AG04450 (cell line): ENCODE data around the gene DDAH1. TPM values are rescaled to one million over a fixed set of nuclear protein-coding genes. Genes with fewer than 3 reads are reported as not detected.
A peak's percentile ranks its signal among the peaks of the same experiment; 100 is the strongest.

Experiments
- CTCF ChIA-PET: fragments of 300-600, 350-600 bp; formaldehyde crosslinking; extraction: SDS; loops from one replicate; lab custom pipeline; 2022; ENCODE audit warnings: antibody characterized with exemption, inconsistent platforms; lab: Charles Lee
- POLR2A ChIA-PET: fragments of 350-600 bp; formaldehyde crosslinking; extraction: SDS; loops from one replicate; lab custom pipeline; 2021; ENCODE audit warnings: antibody characterized with exemption, inconsistent platforms; lab: Yijun Ruan, JAX
- DNase-seq: peaks from one replicate; pipeline ENCODE4 v3.0.0-alpha.2; 2011; ENCODE audit warnings: low read depth, low spot score
- H3K27ac ChIP-seq: one replicate; pipeline ENCODE4 v1.5.1; 2012; ENCODE audit warnings: low read depth, low read length, control low read depth
- H3K27me3 ChIP-seq: one replicate; pipeline ENCODE4 v1.6.0; 2012; ENCODE audit warnings: low read length; ENCODE audit not compliant: control insufficient read depth, insufficient read depth
- H3K4me3 ChIP-seq: 2 replicates; pipeline ENCODE4 v1.5.1; 2011; ENCODE audit warnings: mild to moderate bottlenecking, low read depth, low read length, control low read depth
- H3K9me3 ChIP-seq: 2 replicates; pipeline ENCODE4 v1.5.1; 2012; ENCODE audit warnings: low read length; ENCODE audit not compliant: control insufficient read depth, insufficient read depth
- polyA plus RNA-seq: library from polyadenylated mRNA; depleted of rRNA; stranded (reverse); fragments of >200 nt; gene quantifications from 2 replicates; pipeline ENCODE4 v1.2.3, GENCODE V29; 2011
- TF ChIP-seq, protein P1 (sequence below): IDR thresholded peaks from 2 replicates; pipeline ENCODE4 v1.5.1; 2011; ENCODE audit warnings: low read depth, low read length, control low read depth, inconsistent platforms

Gene DDAH1
- polyA plus RNA-seq, 1 experiment, result 102 TPM

DNA sequence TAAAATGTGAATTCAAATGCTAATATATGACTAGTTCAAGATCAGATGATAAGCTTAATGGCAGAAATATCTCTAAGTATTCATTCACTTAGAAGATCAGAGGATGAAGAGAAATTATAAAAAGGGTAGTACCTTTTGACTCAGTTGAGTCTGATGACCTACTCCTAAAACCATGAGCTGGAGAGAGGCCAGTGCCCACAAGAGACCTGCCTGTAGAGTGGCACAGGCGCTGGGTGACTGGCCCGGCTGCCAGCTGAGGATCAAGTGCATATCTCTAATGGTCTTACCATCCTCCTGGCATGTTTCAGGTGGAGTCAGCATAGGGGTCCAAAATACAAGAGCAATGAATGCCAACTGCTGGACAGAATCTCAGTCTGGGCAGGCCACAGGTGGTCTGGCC, 14.1 kb downstream of the DDAH1 start:
- ChIA-PET CTCF (no interaction called here), POLR2A (no interaction called here)
- H3K9me3 ChIP-seq, result no peaks in the 10 kb centered on the region
- H3K4me3 ChIP-seq, result no peak overlapping the region
- TF ChIP-seq, protein P1, sequence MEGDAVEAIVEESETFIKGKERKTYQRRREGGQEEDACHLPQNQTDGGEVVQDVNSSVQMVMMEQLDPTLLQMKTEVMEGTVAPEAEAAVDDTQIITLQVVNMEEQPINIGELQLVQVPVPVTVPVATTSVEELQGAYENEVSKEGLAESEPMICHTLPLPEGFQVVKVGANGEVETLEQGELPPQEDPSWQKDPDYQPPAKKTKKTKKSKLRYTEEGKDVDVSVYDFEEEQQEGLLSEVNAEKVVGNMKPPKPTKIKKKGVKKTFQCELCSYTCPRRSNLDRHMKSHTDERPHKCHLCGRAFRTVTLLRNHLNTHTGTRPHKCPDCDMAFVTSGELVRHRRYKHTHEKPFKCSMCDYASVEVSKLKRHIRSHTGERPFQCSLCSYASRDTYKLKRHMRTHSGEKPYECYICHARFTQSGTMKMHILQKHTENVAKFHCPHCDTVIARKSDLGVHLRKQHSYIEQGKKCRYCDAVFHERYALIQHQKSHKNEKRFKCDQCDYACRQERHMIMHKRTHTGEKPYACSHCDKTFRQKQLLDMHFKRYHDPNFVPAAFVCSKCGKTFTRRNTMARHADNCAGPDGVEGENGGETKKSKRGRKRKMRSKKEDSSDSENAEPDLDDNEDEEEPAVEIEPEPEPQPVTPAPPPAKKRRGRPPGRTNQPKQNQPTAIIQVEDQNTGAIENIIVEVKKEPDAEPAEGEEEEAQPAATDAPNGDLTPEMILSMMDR, result no peak
- no peak for DNase-seq
- no peak overlapping the region for H3K27ac ChIP-seq
- no peaks in the 10 kb centered on the region for H3K27me3 ChIP-seq

DNA sequence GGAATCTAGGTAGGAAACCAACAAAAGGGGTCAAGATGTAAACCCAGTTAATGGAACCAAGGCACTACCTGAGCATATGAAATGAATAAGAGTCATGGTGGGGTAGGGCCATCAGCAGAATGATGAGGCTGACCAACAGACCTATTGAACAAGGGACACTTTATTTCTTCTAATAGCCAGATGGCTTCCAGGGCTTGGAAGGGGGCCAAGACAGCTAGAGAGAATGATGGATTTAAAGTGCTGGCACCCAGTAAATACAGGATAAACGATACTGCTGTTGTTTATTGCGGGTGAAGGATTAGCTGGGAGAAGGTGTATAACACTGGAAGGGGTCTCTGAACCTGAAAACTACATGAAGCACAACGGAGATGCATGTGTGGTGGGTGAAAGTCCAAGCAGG, 15.6 kb downstream of the DDAH1 start:
- TF ChIP-seq, protein P1, result no peak
- H3K27me3 ChIP-seq, result no peaks in the 10 kb centered on the region
- ChIA-PET CTCF (interaction anchor here (1.9 to 2.7 kb wide), 2 partner anchors 18 to 141 kb away, joined by 4 to 10 read pairs; no protein-coding TSS in a partner anchor), POLR2A (no interaction called here)
- no peak overlapping the region for H3K4me3 ChIP-seq
- H3K9me3 ChIP-seq, result no peaks in the 10 kb centered on the region
- DNase-seq, result no peak
- H3K27ac ChIP-seq, result no peak overlapping the region

DNA sequence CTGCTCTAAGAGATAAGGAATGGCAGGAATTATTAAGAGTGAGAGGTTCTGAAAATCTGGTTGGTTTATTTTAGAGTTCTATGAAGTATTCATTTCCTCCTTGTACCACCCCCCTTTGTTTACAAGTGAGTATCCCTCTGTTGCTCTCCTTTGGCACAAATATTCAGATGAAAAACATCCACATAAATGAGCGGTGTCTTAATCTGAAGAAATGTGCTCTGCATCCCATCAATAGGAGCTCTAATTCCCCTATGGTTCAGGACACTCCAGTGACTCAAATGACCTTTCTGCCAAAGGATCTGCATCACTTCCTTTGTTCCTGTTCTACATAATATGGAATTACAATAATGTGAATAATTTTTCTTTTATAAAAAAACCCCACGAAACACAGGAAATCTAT, 16.6 kb downstream of the DDAH1 start:
- no peak for DNase-seq
- no peaks in the 10 kb centered on the region for H3K27me3 ChIP-seq
- POLR2A ChIA-PET, result no interaction called here
- no peak overlapping the region for H3K27ac ChIP-seq
- CTCF ChIA-PET, result interaction anchor here (1.9 to 2.7 kb wide), 2 partner anchors 17 to 140 kb away, joined by 4 to 10 read pairs; no protein-coding TSS in a partner anchor
- TF ChIP-seq, protein P1, result no peak
- H3K4me3 ChIP-seq, result no peak overlapping the region
- H3K9me3 ChIP-seq, result no peaks in the 10 kb centered on the region

DNA sequence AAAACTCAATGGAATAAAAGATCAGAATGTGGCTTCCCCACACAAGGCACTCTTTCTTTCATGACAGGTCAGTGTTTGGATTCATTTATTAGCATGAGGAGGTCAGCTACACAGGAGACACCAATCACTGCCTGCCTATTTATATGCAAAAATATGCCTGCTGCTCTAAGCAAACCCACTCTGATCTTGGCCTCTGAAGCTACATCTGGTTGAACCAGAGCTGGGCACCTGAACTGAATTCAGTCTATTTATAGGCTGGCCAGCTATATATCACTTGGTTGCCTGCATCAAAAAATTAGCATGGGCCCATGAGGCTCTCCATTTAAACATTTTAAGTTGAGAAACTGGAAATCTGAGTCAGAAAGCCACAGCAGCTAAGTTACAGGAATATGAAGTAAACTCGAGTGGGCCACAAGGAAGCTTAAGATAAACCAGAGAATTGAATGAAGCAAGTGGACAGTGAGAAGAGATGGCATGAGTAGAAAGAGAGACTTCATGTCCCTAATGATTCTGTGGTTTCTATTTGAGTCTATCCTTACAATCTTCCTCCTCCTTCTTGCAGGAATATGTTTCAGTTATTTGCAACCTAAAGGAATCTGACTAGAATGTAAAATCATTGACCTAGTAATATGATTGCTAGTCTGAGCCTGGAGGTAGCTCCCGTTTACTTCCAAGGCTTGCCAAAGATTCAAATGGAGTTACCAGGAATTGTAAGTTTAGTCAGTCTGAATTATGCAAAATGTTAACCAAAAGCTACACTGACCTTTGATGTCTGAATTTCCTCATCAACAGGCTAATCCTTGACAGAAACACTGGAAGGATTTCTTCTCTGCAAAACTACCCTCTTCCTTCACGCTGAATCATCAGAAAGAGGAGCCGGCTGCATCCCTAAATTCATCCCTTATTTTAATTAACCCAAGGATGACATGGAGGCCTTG, 17.7 kb downstream of the DDAH1 start:
- no peak overlapping the region for H3K4me3 ChIP-seq
- H3K27me3 ChIP-seq, result no peaks in the 10 kb centered on the region
- H3K9me3 ChIP-seq, result no peaks in the 10 kb centered on the region
- no peak for DNase-seq
- ChIA-PET CTCF (interaction anchor here (1.9 to 2.7 kb wide), 2 partner anchors 15 to 139 kb away, joined by 4 to 10 read pairs; no protein-coding TSS in a partner anchor), POLR2A (interaction anchor here (1.4 kb wide), 1 partner anchor 16 kb away, joined by 3 read pairs; no protein-coding TSS in a partner anchor)
- TF ChIP-seq, protein P1, result no peak
- peak overlapping the region; percentile 31 for H3K27ac ChIP-seq

DNA sequence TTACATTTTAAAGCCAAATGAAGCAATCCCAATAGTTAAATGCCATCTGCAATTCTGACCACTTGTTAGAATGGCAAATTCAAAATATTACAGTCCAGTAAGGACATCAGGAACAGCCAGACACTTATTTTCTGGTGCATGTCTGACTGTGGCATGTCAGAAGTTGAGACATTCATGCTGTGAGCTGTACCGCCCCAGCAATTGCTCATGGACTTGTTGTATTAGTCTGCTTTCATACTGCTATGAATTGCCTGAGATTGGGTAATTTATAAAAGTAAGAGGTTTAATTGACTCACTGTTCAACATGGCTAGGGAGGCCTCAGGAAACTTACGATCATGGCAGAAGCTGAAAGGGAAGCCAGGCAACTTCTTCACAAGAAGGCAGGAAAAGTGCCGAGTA, 19.1 kb downstream of the DDAH1 start:
- no peak for DNase-seq
- H3K4me3 ChIP-seq, result no peak overlapping the region
- H3K27me3 ChIP-seq, result no peaks in the 10 kb centered on the region
- H3K27ac ChIP-seq, result no peak overlapping the region
- CTCF ChIA-PET, result no interaction called here
- H3K9me3 ChIP-seq, result no peaks in the 10 kb centered on the region
- TF ChIP-seq, protein P1, result no peak
- POLR2A ChIA-PET, result no interaction called here
